ENCODE results near the gene SDK1.
"Not testable (repeated sequence)": the region's sequence is repeated elsewhere in the genome, so short reads cannot be mapped to it uniquely, and the experiment has no call there.

Gene SDK1

GRCh38 chr7:4307316-4308204, 1006.5 kb downstream of the SDK1 start:
- no peak for DNase-seq

GRCh38 chr7:4308205-4308590, 1007.1 kb downstream of the SDK1 start:
- no peak for DNase-seq

- not testable (repeated sequence) for DNase-seq
Measured at GRCh38 chr7:4313911-4314310, 1012.9 kb downstream of the SDK1 start.

GRCh38 chr7:4314316-4314715, 1013.3 kb downstream of the SDK1 start:
- not testable (repeated sequence) for DNase-seq

Measured in DMS153 (cell line).